GM19193 (cell line): ENCODE data around the gene NETO2.
A peak's percentile ranks its signal among the peaks of the same experiment; 100 is the strongest.

Experiments
- POLR2A ChIP-seq: IDR thresholded peaks from 4 replicates; pipeline ENCODE4 v1.6.1; 2011; ENCODE audit not compliant: insufficient read depth, insufficient read length; ENCODE audit errors: extremely low read depth

The NETO2 gene

DNA sequence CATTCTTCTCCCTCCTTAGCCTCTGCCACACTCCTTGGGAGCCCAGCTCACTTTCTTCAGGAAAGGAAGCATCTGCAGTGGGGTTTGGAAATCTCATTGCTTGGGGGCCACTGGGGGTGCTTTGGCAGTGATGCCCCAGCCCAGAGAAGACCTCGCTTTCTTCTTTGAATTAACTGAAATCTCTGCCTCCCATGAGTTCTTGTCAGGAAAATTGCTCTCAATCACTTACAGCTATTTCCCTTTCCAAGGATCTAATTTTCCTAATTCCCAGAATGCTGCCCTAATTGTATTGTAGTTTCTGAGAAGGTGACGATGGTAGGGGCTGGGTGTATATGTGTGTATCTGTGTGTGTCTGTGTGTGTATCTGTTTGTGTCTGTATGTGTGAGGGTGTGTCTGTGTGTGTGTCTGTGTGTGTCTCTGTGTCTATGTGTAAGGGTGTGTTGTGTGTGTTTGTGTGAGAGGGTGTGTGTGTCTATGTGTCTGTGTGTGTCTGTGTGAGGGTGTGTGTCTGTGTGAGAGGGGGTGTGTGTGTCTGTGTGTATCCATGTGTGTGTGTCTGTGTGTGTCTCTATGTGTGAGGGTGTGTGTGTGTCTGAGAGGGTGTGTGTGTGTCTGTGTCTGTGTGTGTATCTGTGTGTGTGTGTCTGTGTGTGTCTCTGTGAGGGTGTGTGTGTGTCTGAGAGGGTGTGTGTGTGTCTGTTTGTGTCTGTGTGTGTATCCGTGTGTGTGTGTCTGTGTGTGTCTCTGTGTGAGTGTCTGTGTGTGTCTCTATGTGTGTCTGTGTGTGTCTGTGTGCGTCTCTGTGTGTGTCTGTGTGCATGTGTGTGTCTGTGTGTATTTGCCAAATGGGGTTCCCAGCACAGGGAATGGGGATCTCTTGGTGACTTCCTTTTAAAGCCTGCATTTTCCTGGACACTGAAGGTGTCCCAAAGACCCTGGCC, 86.8 kb downstream of the NETO2 start:
- no peak for TF ChIP-seq POLR2A

DNA sequence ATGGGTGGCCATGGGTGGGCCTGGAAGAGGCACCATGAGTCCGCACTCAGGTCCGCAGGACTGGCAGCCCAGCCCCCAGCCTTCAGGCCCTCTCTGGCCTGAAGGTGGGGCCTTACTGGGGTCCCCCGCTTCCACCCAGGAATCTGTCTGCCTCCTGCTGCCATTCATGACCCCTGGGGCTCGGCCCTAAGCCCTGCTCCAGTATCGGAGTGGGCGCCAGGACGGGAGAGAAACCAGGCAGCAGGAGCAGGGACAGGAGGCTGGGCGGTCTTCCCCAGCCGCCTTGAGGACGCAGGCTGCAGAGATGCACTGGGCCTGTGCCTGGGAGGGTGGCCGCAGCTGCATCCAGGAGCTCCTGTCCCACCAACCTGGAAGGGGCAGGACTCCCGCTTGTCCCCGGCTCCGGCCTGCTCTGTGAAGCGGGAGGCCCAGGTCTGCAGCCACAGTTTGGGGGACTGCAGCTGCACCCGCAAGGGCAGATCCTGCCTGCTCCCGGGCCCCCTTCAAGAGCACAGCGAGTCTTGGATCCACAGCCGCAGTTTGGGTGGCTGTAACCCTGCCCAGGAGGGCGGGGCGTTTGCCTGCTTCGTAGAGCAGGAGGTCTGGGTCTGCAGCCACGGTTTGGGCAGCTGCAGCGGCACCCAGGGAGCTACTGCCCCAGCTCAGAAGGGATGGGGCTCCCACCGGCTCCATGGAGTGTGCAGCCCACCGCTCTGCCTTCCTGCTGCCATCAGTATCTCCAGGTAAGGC, 88.4 kb downstream of the NETO2 start:
- TF ChIP-seq POLR2A: no peak

- TF ChIP-seq POLR2A: no peak
These were observed 89.4 kb downstream of the NETO2 start for GRCh38 chr16:47054306-47054705.

DNA sequence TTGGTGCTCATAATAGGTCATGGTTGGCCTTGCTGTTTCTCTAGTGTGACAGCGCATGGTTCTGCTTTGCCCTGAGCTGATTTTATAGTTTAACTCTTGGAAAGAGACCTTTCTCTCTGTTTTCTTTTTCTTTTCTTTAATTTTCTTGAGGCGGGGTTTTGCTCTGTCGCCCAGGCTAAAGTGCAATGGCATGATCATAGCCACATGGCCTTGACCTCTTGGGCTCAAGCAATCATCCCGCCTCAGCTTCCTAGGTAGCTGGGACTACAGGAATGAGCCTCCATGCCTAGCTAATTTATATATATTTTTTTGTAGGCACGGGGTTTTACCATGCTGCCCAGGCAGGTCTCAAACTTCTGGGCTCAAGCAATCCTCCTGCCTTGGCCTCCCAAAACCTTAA, 89.8 kb downstream of the NETO2 start:
- TF ChIP-seq POLR2A: no peak

GRCh38 chr16:47052666-47053640, 90.8 kb downstream of the NETO2 start:
- no peak for TF ChIP-seq POLR2A

- no peak for TF ChIP-seq POLR2A
These were observed 92.7 kb downstream of the NETO2 start for GRCh38 chr16:47051031-47051430.

DNA sequence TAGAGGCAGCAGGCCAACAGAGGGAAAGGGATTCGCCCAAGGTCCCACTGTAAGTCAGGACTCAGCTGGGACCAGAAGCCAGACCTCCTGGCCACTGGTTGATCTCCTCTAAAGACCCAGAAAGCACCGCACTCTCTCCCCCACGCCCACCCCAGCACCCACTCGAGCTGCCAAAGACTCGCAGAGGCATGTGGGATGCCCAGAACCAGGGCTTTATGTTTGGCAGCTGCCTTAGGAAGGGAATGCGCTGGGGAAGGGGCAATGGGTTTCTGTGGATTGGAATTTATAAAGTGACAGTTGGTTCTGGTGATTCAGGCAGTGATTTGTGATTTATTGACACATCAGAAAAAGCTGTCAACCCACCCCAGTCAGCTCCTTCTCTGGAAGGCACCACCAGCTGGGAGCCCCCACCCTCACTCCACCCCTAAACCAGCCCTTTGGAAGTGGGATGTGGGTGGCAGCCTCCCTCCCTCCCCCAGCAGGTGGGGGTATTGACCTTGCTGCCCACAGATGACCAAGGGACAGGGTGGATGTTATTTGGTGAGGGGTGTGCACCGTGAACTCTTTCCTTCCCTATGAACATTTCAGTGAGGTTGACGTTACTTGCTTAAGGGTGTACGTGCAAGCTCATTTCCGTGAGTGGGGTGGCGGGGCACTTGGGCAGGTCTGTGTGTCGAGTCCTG, 93.7 kb downstream of the NETO2 start:
- TF ChIP-seq POLR2A: no peak

GRCh38 chr16:47047524-47048203, 96.1 kb downstream of the NETO2 start:
- no peak for TF ChIP-seq POLR2A

DNA sequence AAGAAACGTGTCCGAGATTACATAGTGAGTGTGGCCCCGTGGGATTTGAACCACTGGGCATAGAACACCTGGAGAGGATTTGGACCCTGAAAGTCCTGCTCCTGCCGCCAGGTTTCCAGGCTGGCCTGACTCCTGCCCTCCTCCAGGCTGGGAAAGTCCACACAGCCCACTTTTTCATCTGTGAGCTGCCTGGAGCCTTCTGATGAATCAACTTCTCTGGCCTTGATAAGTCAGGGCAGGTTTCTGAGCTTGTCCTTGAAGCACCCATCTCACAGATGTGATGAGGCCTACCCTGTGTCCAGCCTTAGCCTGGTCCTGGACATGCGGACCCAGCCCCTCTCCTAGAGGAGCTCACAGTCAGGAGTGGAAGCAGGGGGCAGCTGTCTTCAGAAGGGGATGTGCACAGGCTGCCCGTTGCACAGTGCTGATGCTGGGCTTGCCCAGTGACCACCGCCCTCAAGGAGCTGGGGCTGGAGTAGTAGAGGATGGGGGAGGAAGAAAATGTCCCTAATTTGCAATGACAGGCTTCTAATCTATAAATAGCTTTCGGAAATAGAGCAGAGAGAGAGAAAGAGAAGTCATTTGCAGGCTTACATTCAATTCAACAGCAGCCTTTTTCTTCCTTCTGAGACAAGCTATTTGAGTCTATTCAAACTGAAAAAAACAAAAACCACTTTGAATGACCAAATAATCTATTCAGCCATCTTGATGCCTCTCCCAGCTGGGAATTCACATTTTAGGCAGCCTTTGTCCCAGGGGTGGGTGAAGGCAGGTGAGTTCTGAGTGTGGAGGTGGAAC, 96.8 kb downstream of the NETO2 start:
- TF ChIP-seq POLR2A: peak; percentile 40

DNA sequence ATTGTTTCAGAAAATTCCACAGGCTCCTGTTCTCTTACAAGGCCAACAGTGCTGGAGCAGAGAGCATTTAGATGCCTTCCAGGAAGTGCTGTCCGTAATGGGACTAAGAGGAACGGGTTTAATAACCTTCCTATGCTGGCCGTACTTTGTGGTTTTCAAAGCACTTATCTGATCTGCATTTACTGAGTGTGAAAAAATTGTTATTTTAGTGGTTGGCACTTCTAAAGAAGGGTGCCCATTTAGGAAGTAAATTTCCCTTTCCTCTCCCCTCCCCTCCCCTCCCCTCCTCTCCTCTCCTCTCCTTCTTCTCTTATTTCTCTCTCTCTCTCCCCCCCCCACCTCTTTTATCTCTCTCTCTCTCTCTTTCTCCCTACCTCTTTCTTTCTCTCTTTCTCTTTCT, 98.3 kb downstream of the NETO2 start:
- no peak for TF ChIP-seq POLR2A

DNA sequence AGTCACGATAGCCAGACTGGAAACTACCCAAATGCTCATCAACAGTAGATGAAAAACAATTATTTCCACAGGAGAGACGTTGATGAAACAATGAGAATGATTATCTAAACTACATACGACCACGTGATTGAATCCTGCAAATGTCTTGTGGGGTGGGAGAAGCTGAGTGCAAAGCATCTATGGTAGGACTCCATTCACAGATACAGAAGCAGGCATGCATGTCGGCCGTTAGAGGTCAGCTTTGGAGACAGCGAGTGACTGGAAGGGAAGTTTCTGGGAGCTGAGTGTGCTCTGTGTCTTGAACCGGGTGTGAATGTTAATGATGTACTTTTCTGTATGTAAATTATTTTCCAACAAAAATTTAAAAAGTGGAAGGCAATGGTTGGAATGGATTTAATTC, 98.7 kb downstream of the NETO2 start:
- no peak for TF ChIP-seq POLR2A

- TF ChIP-seq POLR2A: no peak
These were observed 99.6 kb downstream of the NETO2 start for GRCh38 chr16:47043970-47044684.

GRCh38 chr16:47043200-47043599, 100.5 kb downstream of the NETO2 start:
- TF ChIP-seq POLR2A: no peak
